Lung (tissue), 12 donors: ENCODE data around the gene DPM1. TPM values are rescaled to one million over a fixed set of nuclear protein-coding genes. Genes with fewer than 3 reads are reported as not detected.

ENCODE experiments used
- ATAC-seq: fragments of 200-7000 bp; cut with Tn5 transposase; one replicate; pipeline ENCODE4 v1.9.1; 2020; ENCODE audit warnings: moderate number of reproducible peaks; ENCODE audit not compliant: insufficient read depth, low FRiP score
- DNase-seq, 3 donors: peaks; one replicate each; pipeline ENCODE4 v3.0.0-alpha.2; 2013 to 2017
- H3K27ac ChIP-seq, 2 donors: one replicate each; pipeline ENCODE4 v1.5.1; 2013; ENCODE audit warnings: mild to moderate bottlenecking in 2 of 2, moderate library complexity in 2 of 2, control low read depth in 1 of 2, inconsistent platforms in 1 of 2, low read depth in 1 of 2, low read length in 1 of 2
- H3K27me3 ChIP-seq, 3 donors: one replicate each; pipeline ENCODE4 v1.5.1; 2013; ENCODE audit warnings: low read length in 2 of 3; ENCODE audit not compliant: control insufficient read depth in 3 of 3, insufficient read depth in 3 of 3
- H3K36me3 ChIP-seq, 4 donors: one replicate each; pipeline ENCODE4 v1.5.1; 2013; ENCODE audit warnings: low read length in 4 of 4, mild to moderate bottlenecking in 1 of 4, moderate library complexity in 1 of 4; ENCODE audit not compliant: control insufficient read depth in 4 of 4, insufficient read depth in 4 of 4
- H3K4me1 ChIP-seq, 5 donors: one replicate each; pipeline ENCODE4 v1.5.1; 2013; ENCODE audit warnings: low read length in 5 of 5, mild to moderate bottlenecking in 2 of 5, moderate library complexity in 1 of 5; ENCODE audit not compliant: control insufficient read depth in 5 of 5, insufficient read depth in 5 of 5
- H3K4me3 ChIP-seq: one replicate; pipeline ENCODE4 v1.5.1; 2013; ENCODE audit warnings: mild to moderate bottlenecking, control low read depth, moderate library complexity
- H3K9ac ChIP-seq, 2 donors: one replicate each; pipeline ENCODE4 v1.5.1; 2013; ENCODE audit warnings: low read length in 2 of 2, control low read depth in 1 of 2; ENCODE audit not compliant: insufficient read depth in 1 of 2
- H3K9me3 ChIP-seq, 4 donors: one replicate each; pipeline ENCODE4 v1.5.1; 2013; ENCODE audit warnings: low read length in 3 of 4, mild to moderate bottlenecking in 1 of 4, moderate library complexity in 1 of 4; ENCODE audit not compliant: control insufficient read depth in 4 of 4, insufficient read depth in 3 of 4
- CTCF ChIP-seq: IDR thresholded peaks from 2 replicates; pipeline ENCODE4 v1.5.1; 2012; ENCODE audit warnings: mild to moderate bottlenecking; ENCODE audit errors: control extremely low read depth, extremely low read depth
- WGBS, 2 donors: extraction: QIAGEN DNeasy Blood & Tissue Kit; methylation state at CpG; one replicate each; pipeline ENCODE4 v1.1.7; 2013; 5-methylcytosine and 5-hydroxymethylcytosine counted together
- polyA plus RNA-seq, 2 donors: library from polyadenylated mRNA; stranded (reverse); fragments of 200-250 nt; gene quantifications; one replicate each; pipeline ENCODE4 v1.2.1, GENCODE V29; 2013
- total RNA-seq, 2 donors: library from RNA; depleted of rRNA in 1 of 2; stranded (reverse); fragments of >200 nt in 1 of 2; gene quantifications; one replicate each; pipeline ENCODE4 v1.2.1, GENCODE V29; 2014 to 2021
- donor health status: control.
- donor health status: control.
- donor health status: Bipolar disorder and iron deficiency.
- donor health status: healthy.
- donor health status: DM: yes; HTN: yes; CAD: no.

The DPM1 gene
- total and polyA plus RNA-seq, 4 donors, result 27.9 to 57.3 (median 33.3) TPM

- 80 to 83% methylated on average over 20 of the region's 20 CpGs for WGBS, 2 donors
- no peaks in the 10 kb centered on the region for H3K36me3 ChIP-seq
- ATAC-seq, result no peak
- DNase-seq, result no peak
- peaks cover 0 to 7% (median 0%) of the 10 kb centered on the region in 3 donors for H3K27me3 ChIP-seq
- TF ChIP-seq CTCF, result no peak
- H3K9ac ChIP-seq, result no peak overlapping the region
- no peaks in the 10 kb centered on the region for H3K9me3 ChIP-seq
- no peak overlapping the region for H3K4me3 ChIP-seq
- no peak overlapping the region for H3K27ac ChIP-seq
- H3K4me1 ChIP-seq, result peaks cover 0 to 1% (median 0%) of the 10 kb centered on the region in 5 donors
Observed at GRCh38 chr20:51001430-51002265, 43.3 kb upstream of the DPM1 start.

- Histone ChIP-seq H3K4me3 (no peak overlapping the region), H3K9me3 (no peaks in the 10 kb centered on the region), H3K27ac (no peak overlapping the region), H3K9ac (no peak overlapping the region), H3K4me1 (peaks cover 0 to 3% (median 0%) of the 10 kb centered on the region in 5 donors), H3K27me3 (peaks cover 0 to 9% (median 0%) of the 10 kb centered on the region in 3 donors), H3K36me3 (no peaks in the 10 kb centered on the region)
- TF ChIP-seq CTCF, result no peak
- 89 to 90% methylated on average over 4 of the region's 4 CpGs for WGBS, 2 donors
- DNase-seq (no peak), ATAC-seq (no peak)
Observed at GRCh38 chr20:50999355-50999754, 41.0 kb upstream of the DPM1 start.

DNA sequence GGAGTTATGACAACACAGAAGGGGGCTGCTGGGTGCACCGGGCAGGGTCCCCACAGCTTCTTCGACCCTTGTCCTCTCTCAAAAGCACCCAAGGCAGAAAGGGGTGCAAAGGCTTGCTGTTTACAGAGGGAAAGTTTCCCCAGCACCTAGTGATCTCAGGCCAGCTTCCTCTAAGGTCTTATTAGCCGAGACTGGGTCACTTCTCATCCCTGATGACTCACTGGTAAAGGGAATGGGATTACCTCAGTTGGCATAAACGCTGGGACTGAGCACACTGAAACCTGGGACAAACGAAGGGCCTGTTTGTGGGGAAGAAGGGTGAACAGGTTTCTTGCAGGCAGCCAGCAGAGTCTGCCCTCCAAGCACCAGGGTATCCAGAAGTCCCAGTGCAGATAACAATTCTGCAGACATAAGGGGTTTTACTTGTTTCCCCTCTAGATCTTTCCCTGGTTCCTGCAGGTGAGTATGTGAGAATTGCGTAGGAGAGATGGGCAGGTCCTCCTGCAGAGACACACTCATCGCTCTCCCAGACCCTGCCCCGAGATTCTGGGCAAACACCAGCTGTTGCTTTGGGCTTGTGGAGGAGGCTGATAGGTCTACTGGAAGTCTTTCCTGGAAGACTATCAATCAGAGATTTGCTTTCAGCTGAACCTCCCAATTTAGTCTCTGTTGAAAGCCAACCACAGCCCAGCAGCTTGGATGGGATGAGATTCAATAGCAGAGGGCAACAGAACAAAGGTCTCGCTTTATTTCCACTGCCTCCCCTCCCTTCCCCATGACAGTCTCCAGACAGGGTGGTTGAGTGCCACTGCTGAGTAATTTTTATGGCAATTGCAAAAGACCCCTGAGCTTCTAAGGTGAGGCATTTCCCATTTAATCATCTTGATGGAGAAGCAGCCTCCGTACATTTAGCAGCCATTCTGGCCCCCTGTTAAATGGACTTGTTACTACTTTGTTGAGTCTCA lies 38.9 kb upstream of the DPM1 start:
- WGBS, 2 donors, result 51 to 66% methylated on average over 10 of the region's 10 CpGs
- no peak overlapping the region for H3K9ac ChIP-seq
- DNase-seq, result no peak
- peaks cover 0 to 3% (median 0%) of the 10 kb centered on the region in 5 donors for H3K4me1 ChIP-seq
- ATAC-seq, result no peak
- no peaks in the 10 kb centered on the region for H3K36me3 ChIP-seq
- no peak overlapping the region for H3K4me3 ChIP-seq
- TF ChIP-seq CTCF, result no peak
- H3K9me3 ChIP-seq, result peaks cover 0 to 3% (median 2%) of the 10 kb centered on the region in 4 donors
- H3K27me3 ChIP-seq, result peaks cover 0 to 9% (median 2%) of the 10 kb centered on the region in 3 donors
- H3K27ac ChIP-seq, result no peak overlapping the region
